Muscle layer of duodenum (tissue), 2 donors: ENCODE results near the gene ASL.
A peak's percentile ranks its signal among the peaks of the same experiment; 100 is the strongest.
"Not testable (repeated sequence)": the region's sequence is repeated elsewhere in the genome, so short reads cannot be mapped to it uniquely, and the experiment has no call there.

Experiments
- H3K27ac ChIP-seq: one replicate; pipeline ENCODE4 v1.7.0; 2013; ENCODE audit warnings: mild to moderate bottlenecking, low read length
- H3K27me3 ChIP-seq: one replicate; pipeline ENCODE4 v1.7.0; 2013; ENCODE audit warnings: low read depth, mild to moderate bottlenecking, control low read depth, low read length
- H3K36me3 ChIP-seq, 2 donors: one replicate each; pipeline ENCODE4 v1.7.0; 2013; ENCODE audit warnings: low read length in 2 of 2, control low read depth in 1 of 2, mild to moderate bottlenecking in 1 of 2; ENCODE audit not compliant: insufficient read depth in 2 of 2, control insufficient read depth in 1 of 2
- H3K4me1 ChIP-seq, 2 donors: one replicate each; pipeline ENCODE4 v1.7.0; 2013; ENCODE audit warnings: low read length in 2 of 2, mild to moderate bottlenecking in 2 of 2, control low read depth in 1 of 2, moderate library complexity in 1 of 2; ENCODE audit not compliant: insufficient read depth in 2 of 2, control insufficient read depth in 1 of 2
- H3K4me3 ChIP-seq, 2 donors: one replicate each; pipeline ENCODE4 v1.7.0; 2013; ENCODE audit warnings: low read length in 2 of 2, low read depth in 1 of 2, mild to moderate bottlenecking in 1 of 2
- H3K9me3 ChIP-seq, 2 donors: one replicate each; pipeline ENCODE4 v1.7.0; 2013; ENCODE audit warnings: low read length in 2 of 2, control low read depth in 1 of 2, mild to moderate bottlenecking in 1 of 2; ENCODE audit not compliant: control insufficient read depth in 1 of 2
- donor health status: healthy.

Gene ASL

DNA sequence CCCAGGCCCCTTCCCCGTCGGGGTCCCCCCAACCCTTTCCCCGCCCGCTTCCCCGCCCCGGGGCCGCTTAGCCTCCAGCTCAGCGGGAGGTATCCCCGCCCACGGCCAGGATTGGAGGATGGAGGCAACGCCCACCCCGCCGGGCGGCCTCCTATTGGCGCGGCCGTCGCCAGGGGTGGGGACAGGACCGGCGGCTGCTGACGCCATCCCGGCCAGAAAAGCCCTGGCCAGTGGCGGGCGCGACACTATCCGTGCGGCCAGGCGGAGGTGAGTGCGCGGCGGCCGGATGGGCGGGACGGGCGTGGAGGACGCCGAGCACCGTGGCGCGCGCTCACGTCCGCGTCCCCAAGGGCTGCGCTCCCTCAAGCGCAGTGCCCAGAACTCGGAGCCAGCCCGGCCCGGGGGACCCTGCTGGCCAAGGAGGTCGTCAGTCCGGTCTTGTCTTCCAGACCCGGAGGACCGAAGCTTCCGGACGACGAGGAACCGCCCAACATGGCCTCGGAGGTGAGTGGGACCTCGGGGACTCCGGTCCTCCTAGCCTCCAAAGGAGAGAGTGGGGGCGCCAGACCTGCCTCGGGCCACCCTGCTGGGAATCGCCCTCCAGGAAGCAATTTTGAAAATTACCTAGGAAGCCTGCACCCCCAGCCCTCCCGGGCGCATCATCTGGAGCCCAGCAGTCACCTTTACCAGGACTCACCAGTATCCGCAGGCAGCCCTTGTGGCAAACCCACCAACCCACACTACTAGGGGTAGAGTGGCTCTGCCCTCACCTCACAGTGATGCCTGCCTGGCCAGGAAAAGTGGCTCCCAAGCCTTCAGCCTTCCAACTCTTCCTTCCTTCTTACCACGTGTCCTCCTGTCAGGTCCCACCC lies at the start of gene ASL:
Gene ASL, plus strand, starts transcription at position 230 of the 872 bp plus-strand sequence. Its CDS starts 263 bp downstream, at position 493.
- Histone ChIP-seq H3K27ac (peak within 1 kb of the TSS; percentile 16), H3K4me1 (peaks cover 3 to 11% of the 10 kb centered on the region in 2 donors)

DNA sequence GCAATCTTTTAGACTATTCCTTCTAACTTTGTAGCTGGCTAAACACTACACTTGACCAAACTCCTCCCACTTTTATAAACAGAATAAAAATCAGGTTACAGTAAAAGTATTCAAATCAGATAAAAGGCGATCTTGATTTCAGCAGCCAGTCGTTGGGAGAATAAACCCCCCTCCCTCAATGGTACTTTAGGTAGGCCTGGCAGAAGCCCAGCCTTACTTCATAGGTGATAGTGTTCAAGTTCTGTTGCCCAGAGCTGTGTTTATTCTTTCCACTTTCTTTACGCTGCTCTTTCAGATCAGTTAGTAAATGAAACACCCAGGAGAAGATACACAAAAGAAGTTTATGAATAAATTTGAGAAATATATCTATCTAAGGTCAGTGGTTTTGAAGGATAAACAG lies 47.3 kb upstream of the ASL start:
- not testable (repeated sequence) for H3K9me3 ChIP-seq, H3K4me3 ChIP-seq, H3K4me1 ChIP-seq, H3K27me3 ChIP-seq, H3K27ac ChIP-seq, H3K36me3 ChIP-seq

More for the DNA sequence above, at the start of gene ASL:
- Histone ChIP-seq H3K27me3 (no peaks in the 10 kb centered on the region), H3K4me3 (peak within 1 kb of the TSS; percentile 65 to 97), H3K9me3 (no peaks in the 10 kb centered on the region), H3K36me3 (no peaks in the 10 kb centered on the region)

DNA sequence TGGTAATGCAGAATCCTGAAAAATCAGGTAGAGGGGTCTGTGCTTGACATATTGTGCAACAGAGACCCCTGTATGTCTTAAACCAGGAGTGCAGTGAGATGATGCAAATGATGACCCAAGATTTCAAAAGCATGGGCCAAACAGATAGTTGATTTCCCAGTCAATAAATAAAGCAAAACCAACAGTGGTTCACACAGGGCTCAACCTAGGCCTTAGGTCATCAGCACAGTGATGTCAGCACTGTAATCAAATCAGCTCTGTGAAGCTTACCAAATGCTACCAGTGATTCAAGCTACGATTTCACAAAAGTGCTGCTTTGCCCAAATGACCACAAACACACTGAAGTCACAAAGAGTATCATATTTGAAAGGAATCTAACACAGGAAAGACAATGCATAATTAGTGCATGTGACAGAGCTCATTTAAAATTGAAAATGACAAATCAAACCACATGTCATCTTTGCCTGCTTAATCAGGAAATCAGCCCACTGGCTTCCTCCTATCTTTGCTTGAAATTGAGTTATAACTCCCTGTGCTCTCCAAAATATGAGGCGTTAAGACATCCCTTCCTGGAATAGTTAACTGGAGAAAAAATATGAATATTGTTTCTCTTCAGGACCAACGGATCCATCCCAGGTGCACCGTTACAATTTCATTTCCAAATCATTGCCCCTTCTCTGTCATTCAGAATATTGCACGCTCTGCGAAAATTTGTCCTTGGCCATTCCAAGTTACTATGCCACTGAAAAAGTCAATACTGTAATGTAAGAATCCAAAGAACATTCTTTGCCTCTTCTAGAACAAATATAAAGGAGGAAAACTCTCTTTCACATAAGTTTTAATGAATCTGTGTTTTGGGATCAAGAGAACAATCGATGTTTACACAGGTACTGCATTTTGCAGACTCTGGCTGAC lies 41.9 kb upstream of the ASL start:
- Histone ChIP-seq H3K36me3 (no peaks in the 10 kb centered on the region), H3K27me3 (no peaks in the 10 kb centered on the region), H3K9me3 (no peaks in the 10 kb centered on the region), H3K4me3 (no peak overlapping the region), H3K27ac (no peak overlapping the region), H3K4me1 (peaks cover 0 to 4% of the 10 kb centered on the region in 2 donors)

DNA sequence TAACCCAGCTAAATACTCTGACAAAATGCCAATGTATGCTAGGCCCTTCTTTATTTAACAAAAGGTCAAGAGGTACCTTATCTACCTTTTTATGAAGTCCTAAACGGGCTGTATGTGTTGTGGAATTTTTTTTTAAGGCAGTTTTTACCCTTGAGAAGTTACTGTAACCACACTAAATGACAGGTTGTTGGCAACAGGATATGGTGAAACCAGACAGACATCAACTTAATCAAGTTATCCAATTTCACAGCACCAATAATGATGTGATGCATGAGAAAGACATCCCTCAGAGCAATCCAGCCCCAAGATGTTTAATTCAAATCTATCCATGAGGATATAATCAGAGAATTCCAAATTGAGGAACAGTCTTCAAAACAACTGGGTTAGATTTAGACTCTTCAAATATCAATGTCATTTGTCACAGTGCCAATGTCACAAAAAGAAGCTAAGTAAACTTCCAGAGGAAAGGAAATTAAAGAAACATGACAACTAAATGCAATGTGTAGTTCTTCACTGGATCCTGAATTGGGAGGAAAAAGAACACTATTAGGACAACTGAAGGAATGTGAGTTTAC lies 41.1 kb upstream of the ASL start:
- not testable (repeated sequence) for H3K4me1 ChIP-seq, H3K9me3 ChIP-seq, H3K4me3 ChIP-seq, H3K27ac ChIP-seq, H3K27me3 ChIP-seq, H3K36me3 ChIP-seq

DNA sequence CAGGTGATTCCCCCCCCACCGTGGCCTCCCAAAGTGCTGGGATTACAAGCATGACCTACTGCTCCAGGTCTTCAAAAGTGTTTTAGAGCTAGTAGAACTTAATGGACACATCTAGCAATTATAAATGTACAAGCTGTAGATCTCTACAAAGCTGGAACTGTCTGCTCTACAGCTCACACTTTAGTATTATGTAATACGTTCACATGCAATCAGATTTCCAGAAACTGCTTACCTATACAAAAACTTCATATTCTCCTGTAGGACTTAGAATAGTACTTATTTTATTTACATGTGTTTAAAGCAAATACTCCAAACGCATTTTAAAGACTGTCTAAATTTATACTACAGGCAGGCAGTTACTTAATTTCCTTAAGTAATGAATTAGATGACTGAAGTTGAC lies 39.2 kb upstream of the ASL start:
- no peaks in the 10 kb centered on the region for H3K36me3 ChIP-seq
- H3K4me1 ChIP-seq: no peaks in the 10 kb centered on the region
- no peaks in the 10 kb centered on the region for H3K9me3 ChIP-seq
- no peak overlapping the region for H3K27ac ChIP-seq
- H3K4me3 ChIP-seq: no peak overlapping the region
- H3K27me3 ChIP-seq: no peaks in the 10 kb centered on the region

DNA sequence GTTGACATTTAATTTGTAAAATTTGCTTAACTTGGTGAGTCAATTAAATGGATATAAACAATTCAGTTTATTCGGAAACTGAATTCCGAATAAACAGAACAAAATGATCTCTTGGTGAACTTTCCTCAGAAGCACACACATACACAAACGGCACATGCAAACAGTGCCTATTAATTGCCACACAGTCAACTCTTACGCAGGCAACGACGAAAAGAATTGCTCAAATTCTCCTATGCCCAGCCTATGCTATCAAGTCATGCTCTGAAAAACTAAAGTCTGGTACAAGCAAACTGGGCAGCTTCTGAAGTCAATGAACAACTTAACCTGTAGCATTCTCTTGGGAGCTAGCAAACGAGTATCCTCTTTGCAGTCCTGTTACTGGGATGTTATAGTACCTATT lies 38.8 kb upstream of the ASL start:
- H3K4me3 ChIP-seq: no peak overlapping the region
- no peaks in the 10 kb centered on the region for H3K36me3 ChIP-seq
- H3K27me3 ChIP-seq: no peaks in the 10 kb centered on the region
- no peaks in the 10 kb centered on the region for H3K9me3 ChIP-seq
- H3K27ac ChIP-seq: no peak overlapping the region
- no peaks in the 10 kb centered on the region for H3K4me1 ChIP-seq

DNA sequence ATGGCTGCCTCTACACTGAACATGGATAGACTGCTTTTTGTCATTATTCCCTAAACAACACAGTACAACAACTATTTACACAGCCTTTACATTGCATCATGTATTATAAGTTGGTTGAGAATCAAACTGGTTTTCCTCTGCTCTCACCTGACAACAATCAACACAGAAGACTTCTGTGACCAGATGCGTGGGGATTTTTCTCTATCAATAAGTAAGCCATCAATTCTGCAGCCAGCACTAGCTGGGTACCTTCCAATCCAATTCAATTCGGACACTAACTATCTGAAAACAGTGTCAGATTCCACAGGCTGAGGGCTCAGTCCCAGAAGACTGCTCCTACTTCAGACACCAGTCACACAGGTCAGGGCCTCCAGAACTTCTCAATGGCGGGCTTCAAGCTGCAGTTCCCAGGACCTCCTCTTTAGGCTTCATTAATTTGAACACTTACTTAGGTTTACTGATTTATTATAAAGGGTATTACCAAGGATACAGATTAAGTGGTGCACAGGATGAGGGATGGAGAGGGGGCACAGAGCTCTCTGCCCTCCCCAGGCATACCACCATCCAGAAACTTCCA lies 36.4 kb upstream of the ASL start:
- Histone ChIP-seq H3K4me3 (no peak overlapping the region), H3K4me1 (peaks cover 0 to 4% of the 10 kb centered on the region in 2 donors), H3K27ac (no peak overlapping the region), H3K9me3 (no peaks in the 10 kb centered on the region), H3K36me3 (no peaks in the 10 kb centered on the region), H3K27me3 (no peaks in the 10 kb centered on the region)

DNA sequence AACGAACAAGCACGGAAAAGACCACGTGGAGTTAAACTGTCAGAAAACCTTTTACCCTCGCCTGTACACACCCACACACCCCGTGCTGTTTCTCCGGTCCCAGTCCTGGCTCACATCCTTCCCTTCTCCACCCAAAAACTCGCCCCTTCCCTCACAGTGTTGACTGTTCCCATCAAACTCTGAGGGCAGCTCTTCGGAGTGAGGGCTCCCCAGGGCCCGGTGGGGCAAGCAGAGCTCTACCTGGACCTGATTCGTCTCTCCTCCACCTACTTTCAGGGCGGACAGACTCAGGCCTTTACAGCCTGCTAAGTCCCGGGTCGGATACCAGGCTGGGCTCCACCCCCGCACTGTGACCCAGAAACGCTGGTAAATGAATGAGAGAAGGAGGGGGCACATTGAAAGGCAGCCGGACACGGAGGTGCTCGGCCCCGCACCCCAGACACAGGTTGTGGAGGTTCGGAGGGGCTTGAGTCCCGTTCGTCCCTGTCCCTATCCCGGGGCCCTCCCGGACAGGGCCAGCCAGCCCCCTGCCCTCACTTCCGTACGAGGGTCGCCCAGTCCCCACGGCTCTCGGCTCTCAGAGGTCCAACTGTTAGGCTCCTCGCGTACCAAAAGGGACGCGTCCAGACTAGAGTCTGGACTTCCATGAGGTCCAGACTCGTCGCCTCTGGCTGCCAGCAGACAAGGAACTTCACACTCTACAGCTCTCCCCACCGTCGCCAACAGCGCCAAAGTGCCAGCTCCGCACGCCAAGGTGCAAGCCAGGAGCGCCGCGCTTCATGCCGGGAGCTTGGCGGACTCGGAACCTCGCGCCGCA lies 31.7 kb upstream of the ASL start:
- H3K36me3 ChIP-seq: no peaks in the 10 kb centered on the region
- H3K27me3 ChIP-seq: no peaks in the 10 kb centered on the region
- H3K4me3 ChIP-seq: peak overlapping the region; percentile 35 to 74
- H3K27ac ChIP-seq: no peak overlapping the region
- no peaks in the 10 kb centered on the region for H3K9me3 ChIP-seq
- peaks cover 0 to 4% of the 10 kb centered on the region in 2 donors for H3K4me1 ChIP-seq

DNA sequence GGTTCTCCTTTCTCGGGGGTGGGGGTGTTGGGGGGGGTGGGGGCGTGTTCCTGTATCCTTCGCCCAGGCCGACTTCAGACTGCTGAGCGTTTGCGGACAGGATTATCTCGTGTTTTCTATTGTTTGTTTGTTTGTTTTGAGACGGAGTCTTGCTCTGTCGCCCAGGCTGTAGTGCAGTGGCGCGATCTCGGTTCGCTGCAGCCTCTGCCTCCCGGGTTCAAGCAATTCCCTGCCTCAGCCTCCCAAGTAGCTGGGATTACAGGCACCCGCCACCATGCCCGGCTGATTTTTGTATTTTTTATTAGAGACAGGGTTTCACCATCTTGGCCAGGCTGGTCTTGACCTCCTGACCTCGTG lies 31.1 kb upstream of the ASL start:
- peak overlapping the region; percentile 35 to 74 for H3K4me3 ChIP-seq
- not testable (repeated sequence) for H3K9me3 ChIP-seq, H3K27ac ChIP-seq, H3K27me3 ChIP-seq, H3K36me3 ChIP-seq, H3K4me1 ChIP-seq

DNA sequence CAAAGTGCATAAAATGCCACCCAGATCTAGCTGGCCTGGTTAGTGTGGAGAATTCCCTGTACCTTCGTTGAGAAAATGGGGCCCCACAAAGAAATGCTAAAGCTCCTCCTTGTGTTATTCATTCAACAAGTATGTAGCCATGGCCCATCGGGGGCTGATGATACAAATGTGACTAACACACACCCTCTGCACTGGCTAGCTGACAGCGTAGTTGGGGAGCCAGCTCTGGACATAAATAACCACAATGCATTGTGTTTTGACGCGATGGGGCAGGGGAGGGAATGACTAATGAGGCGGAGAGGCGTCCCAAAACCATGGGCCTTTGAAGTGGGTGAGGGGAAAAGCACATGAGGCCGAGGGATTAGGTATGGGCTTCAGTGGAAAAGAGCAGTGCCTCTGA lies 28.2 kb upstream of the ASL start:
- no peak overlapping the region for H3K4me3 ChIP-seq
- no peaks in the 10 kb centered on the region for H3K36me3 ChIP-seq
- H3K9me3 ChIP-seq: no peaks in the 10 kb centered on the region
- no peak overlapping the region for H3K27ac ChIP-seq
- no peaks in the 10 kb centered on the region for H3K27me3 ChIP-seq
- H3K4me1 ChIP-seq: peaks cover 0 to 4% of the 10 kb centered on the region in 2 donors
